ENCODE data around the gene NLGN1.
"Not testable (repeated sequence)": the region's sequence is repeated elsewhere in the genome, so short reads cannot be mapped to it uniquely, and the experiment has no call there.

Gene NLGN1

GRCh38 chr3:173430576-173430975, 33.0 kb downstream of the NLGN1 start:
- DNase-seq (ENCODE audit: low read depth) = no peak

GRCh38 chr3:173439004-173439403, 41.5 kb downstream of the NLGN1 start:
- DNase-seq (ENCODE audit: low read depth) = no peak

GRCh38 chr3:173440514-173440913, 43.0 kb downstream of the NLGN1 start:
- DNase-seq (ENCODE audit: low read depth) = no peak

GRCh38 chr3:173451561-173451960, 54.0 kb downstream of the NLGN1 start:
- not testable (repeated sequence) for DNase-seq (ENCODE audit: low read depth)

- DNase-seq (ENCODE audit: low read depth) = no peak
Measured at GRCh38 chr3:173463250-173463649, 65.7 kb downstream of the NLGN1 start.

- DNase-seq (ENCODE audit: low read depth) = no peak
Measured at GRCh38 chr3:173465112-173465511, 67.6 kb downstream of the NLGN1 start.

- no peak for DNase-seq (ENCODE audit: low read depth)
Measured at GRCh38 chr3:173465898-173466678, 68.5 kb downstream of the NLGN1 start.

GRCh38 chr3:173467501-173467900, 70.0 kb downstream of the NLGN1 start:
- DNase-seq (ENCODE audit: low read depth) = no peak

GRCh38 chr3:173473237-173473636, 75.7 kb downstream of the NLGN1 start:
- DNase-seq (ENCODE audit: low read depth) = no peak

GRCh38 chr3:173479301-173479700, 81.8 kb downstream of the NLGN1 start:
- DNase-seq (ENCODE audit: low read depth) = no peak

- no peak for DNase-seq (ENCODE audit: low read depth)
Measured at GRCh38 chr3:173501931-173502489, 104.5 kb downstream of the NLGN1 start.

- DNase-seq (ENCODE audit: low read depth) = no peak
Measured at GRCh38 chr3:173502983-173503568, 105.5 kb downstream of the NLGN1 start.

GRCh38 chr3:173510565-173510964, 113.0 kb downstream of the NLGN1 start:
- no peak for DNase-seq (ENCODE audit: low read depth)

- no peak for DNase-seq (ENCODE audit: low read depth)
Measured at GRCh38 chr3:173513123-173513522, 115.6 kb downstream of the NLGN1 start.

- DNase-seq (ENCODE audit: low read depth) = no peak
Measured at GRCh38 chr3:173529062-173529711, 131.6 kb downstream of the NLGN1 start.

- DNase-seq (ENCODE audit: low read depth) = no peak
Measured at GRCh38 chr3:173531602-173532001, 134.1 kb downstream of the NLGN1 start.

- DNase-seq (ENCODE audit: low read depth) = no peak
Measured at GRCh38 chr3:173538410-173538809, 140.9 kb downstream of the NLGN1 start.

GRCh38 chr3:173545590-173545989, 148.0 kb downstream of the NLGN1 start:
- DNase-seq (ENCODE audit: low read depth) = not testable (repeated sequence)

GRCh38 chr3:173547070-173547469, 149.5 kb downstream of the NLGN1 start:
- DNase-seq (ENCODE audit: low read depth) = no peak

GRCh38 chr3:173548261-173548660, 150.7 kb downstream of the NLGN1 start:
- no peak for DNase-seq (ENCODE audit: low read depth)

- DNase-seq (ENCODE audit: low read depth) = no peak
Measured at GRCh38 chr3:173552526-173552925, 155.0 kb downstream of the NLGN1 start.

GRCh38 chr3:173553635-173554280, 156.2 kb downstream of the NLGN1 start:
- DNase-seq (ENCODE audit: low read depth) = no peak
